GM23338 (cell line): ENCODE data around the gene STON2.

ENCODE experiments used
- CREB1 ChIP-seq: fragments of 250-450 bp; sonication (Bioruptor Pico); IDR thresholded peaks from 2 replicates; pipeline ENCODE4 v1.5.0; 2020; ENCODE audit warnings: low read depth, mild to moderate bottlenecking, moderate library complexity
- CTCF ChIP-seq, 2 experiments: fragments of 200-600 bp in 1 of 2; sonication (generic) in 1 of 2; conservative IDR thresholded peaks; 2 replicates each; pipeline versions ENCODE4 v1.5.1 to v1.6.1; 2016 to 2017; ENCODE audit warnings: antibody characterized with exemption in 2 of 2, low read depth in 2 of 2, mild to moderate bottlenecking in 2 of 2, moderate library complexity in 1 of 2
- ETS1 ChIP-seq: IDR thresholded peaks from 2 replicates; pipeline ENCODE4 v1.6.1; 2016; ENCODE audit warnings: antibody characterized with exemption
- EZH2 ChIP-seq: fragments of 200-600 bp; sonication (generic); IDR thresholded peaks from one replicate; pipeline ENCODE4 v1.8.0; 2017; ENCODE audit warnings: antibody characterized with exemption, mild to moderate bottlenecking, low read depth; ENCODE audit not compliant: unreplicated experiment
- EZH2phosphoT487 ChIP-seq: fragments of 200-600 bp; sonication (generic); IDR thresholded peaks from one replicate; pipeline ENCODE4 v1.8.1; 2018; ENCODE audit warnings: antibody characterized with exemption; ENCODE audit not compliant: unreplicated experiment
- JUNB ChIP-seq: IDR thresholded peaks from one replicate; pipeline ENCODE4 v1.6.1; 2016; ENCODE audit warnings: antibody characterized with exemption; ENCODE audit not compliant: unreplicated experiment
- POLR2AphosphoS5 ChIP-seq: IDR thresholded peaks from 2 replicates; pipeline ENCODE4 v1.6.1; 2016; ENCODE audit warnings: antibody characterized with exemption, low read depth
- REST ChIP-seq: IDR thresholded peaks from one replicate; pipeline ENCODE4 v1.6.1; 2018; ENCODE audit warnings: antibody characterized with exemption; ENCODE audit not compliant: unreplicated experiment
- STAT1 ChIP-seq: IDR thresholded peaks from one replicate; pipeline ENCODE4 v1.6.1; 2016; ENCODE audit warnings: antibody characterized with exemption; ENCODE audit not compliant: unreplicated experiment
- ZNF114 ChIP-seq: fragments of 250-450 bp; sonication (Bioruptor Pico); IDR thresholded peaks from 2 replicates; pipeline ENCODE4 v1.5.0; 2020; ENCODE audit warnings: mild to moderate bottlenecking, moderate library complexity
- ZNF331 ChIP-seq: fragments of 250-450 bp; sonication (Bioruptor Pico); IDR thresholded peaks from 2 replicates; pipeline ENCODE4 v1.5.0; 2020; ENCODE audit warnings: low read depth, mild to moderate bottlenecking, moderate library complexity

- no peak for TF ChIP-seq CTCF (conservative IDR thresholded peaks at IDR 0.05; ENCODE audit: low read depth in 2 of 2)
- TF ChIP-seq POLR2AphosphoS5, result no peak
- TF ChIP-seq EZH2phosphoT487, result no peak
- TF ChIP-seq EZH2, result no peak
- TF ChIP-seq ETS1, result no peak
- no peak for TF ChIP-seq ZNF331 (CRISPR knock-in tag)
- TF ChIP-seq REST, result no peak
- no peak for TF ChIP-seq ZNF114
- TF ChIP-seq STAT1, result no peak
- no peak for TF ChIP-seq JUNB
- no peak for TF ChIP-seq CREB1 (CRISPR knock-in tag)
Observed at GRCh38 chr14:81396113-81396512, 4.0 kb downstream of the STON2 start.
